AG04450 (cell line): ENCODE measurements around the gene AMZ2. TPM values are rescaled to one million over a fixed set of nuclear protein-coding genes. Genes with fewer than 3 reads are reported as not detected.
"Not testable (repeated sequence)": the region's sequence is repeated elsewhere in the genome, so short reads cannot be mapped to it uniquely, and the experiment has no call there.

ENCODE experiments used
- CTCF ChIA-PET: fragments of 300-600, 350-600 bp; formaldehyde crosslinking; extraction: SDS; loops from one replicate; lab custom pipeline; 2022; ENCODE audit warnings: antibody characterized with exemption, inconsistent platforms; lab: Charles Lee
- POLR2A ChIA-PET: fragments of 350-600 bp; formaldehyde crosslinking; extraction: SDS; loops from one replicate; lab custom pipeline; 2021; ENCODE audit warnings: antibody characterized with exemption, inconsistent platforms; lab: Yijun Ruan, JAX
- DNase-seq: peaks from one replicate; pipeline ENCODE4 v3.0.0-alpha.2; 2011; ENCODE audit warnings: low read depth, low spot score
- H3K27ac ChIP-seq: one replicate; pipeline ENCODE4 v1.5.1; 2012; ENCODE audit warnings: low read depth, low read length, control low read depth
- H3K27me3 ChIP-seq: one replicate; pipeline ENCODE4 v1.6.0; 2012; ENCODE audit warnings: low read length; ENCODE audit not compliant: control insufficient read depth, insufficient read depth
- H3K4me3 ChIP-seq: 2 replicates; pipeline ENCODE4 v1.5.1; 2011; ENCODE audit warnings: mild to moderate bottlenecking, low read depth, low read length, control low read depth
- H3K9me3 ChIP-seq: 2 replicates; pipeline ENCODE4 v1.5.1; 2012; ENCODE audit warnings: low read length; ENCODE audit not compliant: control insufficient read depth, insufficient read depth
- polyA plus RNA-seq: library from polyadenylated mRNA; depleted of rRNA; stranded (reverse); fragments of >200 nt; gene quantifications from 2 replicates; pipeline ENCODE4 v1.2.3, GENCODE V29; 2011
- TF ChIP-seq, protein P1 (sequence below): IDR thresholded peaks from 2 replicates; pipeline ENCODE4 v1.5.1; 2011; ENCODE audit warnings: low read depth, low read length, control low read depth, inconsistent platforms

Gene AMZ2
- polyA plus RNA-seq, 1 experiment = 112 TPM

- H3K4me3 ChIP-seq = no peak overlapping the region
- TF ChIP-seq, protein P1, sequence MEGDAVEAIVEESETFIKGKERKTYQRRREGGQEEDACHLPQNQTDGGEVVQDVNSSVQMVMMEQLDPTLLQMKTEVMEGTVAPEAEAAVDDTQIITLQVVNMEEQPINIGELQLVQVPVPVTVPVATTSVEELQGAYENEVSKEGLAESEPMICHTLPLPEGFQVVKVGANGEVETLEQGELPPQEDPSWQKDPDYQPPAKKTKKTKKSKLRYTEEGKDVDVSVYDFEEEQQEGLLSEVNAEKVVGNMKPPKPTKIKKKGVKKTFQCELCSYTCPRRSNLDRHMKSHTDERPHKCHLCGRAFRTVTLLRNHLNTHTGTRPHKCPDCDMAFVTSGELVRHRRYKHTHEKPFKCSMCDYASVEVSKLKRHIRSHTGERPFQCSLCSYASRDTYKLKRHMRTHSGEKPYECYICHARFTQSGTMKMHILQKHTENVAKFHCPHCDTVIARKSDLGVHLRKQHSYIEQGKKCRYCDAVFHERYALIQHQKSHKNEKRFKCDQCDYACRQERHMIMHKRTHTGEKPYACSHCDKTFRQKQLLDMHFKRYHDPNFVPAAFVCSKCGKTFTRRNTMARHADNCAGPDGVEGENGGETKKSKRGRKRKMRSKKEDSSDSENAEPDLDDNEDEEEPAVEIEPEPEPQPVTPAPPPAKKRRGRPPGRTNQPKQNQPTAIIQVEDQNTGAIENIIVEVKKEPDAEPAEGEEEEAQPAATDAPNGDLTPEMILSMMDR = no peak
- CTCF ChIA-PET = no interaction called here
- no peaks in the 10 kb centered on the region for H3K9me3 ChIP-seq
- H3K27me3 ChIP-seq = no peaks in the 10 kb centered on the region
- no peak for DNase-seq
- POLR2A ChIA-PET = no interaction called here
- no peak overlapping the region for H3K27ac ChIP-seq
Measured at GRCh38 chr17:68231541-68231940, 16.3 kb upstream of the AMZ2 start.

DNA sequence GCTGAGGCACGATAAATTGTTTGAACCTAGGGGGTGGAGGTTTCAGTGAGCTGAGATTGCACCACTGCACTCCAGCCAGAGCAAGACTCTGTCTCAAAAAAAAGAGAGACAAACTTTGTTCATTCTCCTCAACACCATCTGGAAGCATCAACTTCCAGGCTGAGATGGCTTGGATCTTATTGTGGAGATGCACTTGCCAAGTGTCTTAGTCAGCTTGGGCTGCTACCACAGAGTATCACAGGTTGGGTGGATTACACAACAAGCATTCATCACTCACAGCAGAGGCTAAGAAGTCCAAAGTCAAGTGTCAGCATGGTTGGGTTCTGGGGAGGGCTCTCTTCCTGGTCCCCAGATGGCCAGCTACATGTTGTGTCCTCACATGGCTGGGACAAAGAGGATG lies 15.1 kb upstream of the AMZ2 start:
- H3K9me3 ChIP-seq, H3K27ac ChIP-seq, CTCF ChIA-PET, H3K4me3 ChIP-seq, H3K27me3 ChIP-seq, POLR2A ChIA-PET, DNase-seq: not testable (repeated sequence)

DNA sequence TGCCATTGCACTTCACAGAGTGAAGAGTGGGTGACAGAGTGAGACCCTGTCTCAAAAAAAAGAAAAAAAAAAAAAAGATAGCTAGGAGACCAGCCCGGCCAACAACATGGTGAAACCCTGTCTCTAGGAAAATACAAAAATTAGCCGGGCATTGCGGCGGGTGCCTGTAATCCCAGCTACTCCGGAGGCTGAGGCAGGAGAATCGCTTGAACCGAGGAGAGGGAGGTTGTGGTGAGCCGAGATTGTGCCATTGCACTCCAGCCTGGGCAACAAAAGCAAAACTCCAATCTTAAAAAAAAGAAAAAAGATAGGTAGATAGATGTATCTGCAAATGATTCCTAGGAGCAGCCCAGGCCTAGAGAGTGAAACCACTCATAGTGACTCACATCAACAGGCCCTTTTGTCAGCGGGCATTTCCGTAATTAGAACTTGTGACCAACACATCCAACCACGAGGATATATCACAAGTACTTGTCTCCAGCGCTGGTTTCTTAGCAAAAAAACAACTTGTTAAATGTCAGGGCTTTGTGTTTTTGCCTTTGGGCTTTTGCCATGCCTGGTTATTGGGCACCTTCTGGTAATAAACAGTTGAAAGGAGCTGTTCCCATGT lies 13.0 kb upstream of the AMZ2 start:
- CTCF ChIA-PET, H3K27ac ChIP-seq, POLR2A ChIA-PET, H3K9me3 ChIP-seq, H3K27me3 ChIP-seq, H3K4me3 ChIP-seq: not testable (repeated sequence)
- peak; percentile 50 for DNase-seq

DNA sequence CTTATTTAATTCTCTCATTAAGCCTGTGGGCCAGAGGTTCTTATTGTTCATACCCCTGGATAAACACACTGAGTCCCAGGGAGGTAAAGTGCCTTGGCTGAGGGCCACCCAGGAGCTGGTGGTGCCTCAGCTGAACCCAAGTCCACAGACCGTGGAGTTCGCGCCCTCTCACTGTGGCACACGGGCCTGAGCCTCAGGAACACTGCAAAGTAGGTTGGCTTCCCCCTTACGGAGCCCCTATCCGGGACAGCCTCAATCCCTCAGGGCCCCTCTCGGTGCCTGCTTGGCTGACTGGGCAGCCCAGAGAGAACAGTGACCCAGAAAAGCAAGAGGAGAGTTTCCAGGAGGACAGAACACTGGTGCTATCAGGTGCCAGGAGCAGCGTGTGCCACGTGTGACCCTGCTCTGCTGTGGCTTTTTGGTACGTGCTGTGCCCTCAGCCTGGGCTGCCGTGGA lies 12.5 kb upstream of the AMZ2 start:
- H3K4me3 ChIP-seq, H3K9me3 ChIP-seq, H3K27ac ChIP-seq, H3K27me3 ChIP-seq, POLR2A ChIA-PET, CTCF ChIA-PET, DNase-seq: not testable (repeated sequence)

- H3K4me3 ChIP-seq, H3K9me3 ChIP-seq, H3K27me3 ChIP-seq, H3K27ac ChIP-seq, DNase-seq, CTCF ChIA-PET: not testable (repeated sequence)
- POLR2A ChIA-PET = interaction anchor here (0.6 to 1.2 kb wide), 2 partner anchors 10 to 218 kb away, joined by 4 to 6 read pairs; partner anchors contain the start of gene AMZ2
Measured at GRCh38 chr17:68237369-68238163, 10.3 kb upstream of the AMZ2 start.

DNA sequence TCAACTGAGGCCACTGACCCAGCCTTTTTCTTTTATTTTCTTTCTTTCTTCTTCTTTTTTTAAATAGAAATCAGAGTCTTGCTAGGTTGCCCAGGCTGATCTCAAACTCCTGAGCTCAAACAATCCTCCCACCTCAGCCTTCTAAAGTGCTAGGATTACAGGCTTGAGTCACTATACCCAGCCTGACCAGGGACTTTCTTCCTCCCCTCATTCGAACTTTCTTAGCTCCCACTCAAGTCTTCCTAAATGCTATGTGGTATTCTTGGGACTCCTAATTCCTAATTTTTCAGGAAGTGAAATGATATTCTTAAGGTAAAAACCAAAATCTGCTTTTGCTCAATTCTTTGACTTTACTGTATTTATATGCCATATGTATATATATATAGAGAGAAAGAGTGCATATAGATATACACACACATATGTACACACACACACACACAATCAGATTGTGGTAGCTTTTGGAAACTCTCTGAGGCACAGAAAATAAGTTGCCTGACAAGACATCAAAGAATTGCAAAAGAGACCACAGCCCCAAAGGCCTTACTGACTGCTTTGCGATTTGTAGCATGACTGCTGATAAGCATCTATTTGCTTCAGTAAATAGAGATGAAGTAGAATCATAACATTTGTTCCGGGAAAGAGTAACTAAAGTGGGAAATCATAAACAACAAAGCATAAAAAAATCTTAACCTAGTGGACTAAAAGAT lies 9.5 kb upstream of the AMZ2 start:
- no peak overlapping the region for H3K27ac ChIP-seq
- CTCF ChIA-PET = no interaction called here
- DNase-seq = no peak
- no peak overlapping the region for H3K4me3 ChIP-seq
- H3K27me3 ChIP-seq = peaks cover 2% of the 10 kb centered on the region
- POLR2A ChIA-PET = interaction anchor here (0.6 to 1.2 kb wide), 2 partner anchors 9 to 217 kb away, joined by 4 to 6 read pairs; partner anchors contain the start of gene AMZ2
- TF ChIP-seq, protein P1 = no peak
- no peaks in the 10 kb centered on the region for H3K9me3 ChIP-seq
